ENCODE results near the gene GRIN2A. TPM values are rescaled to one million over a fixed set of nuclear protein-coding genes. Genes with fewer than 3 reads are reported as not detected.

GRIN2A gene
- total and polyA plus RNA-seq, 2 donors (not counting 1 experiment from before 2014, with no cell fraction given) = 0.44 TPM; not detected in 1

- no peak overlapping the region for H3K4me3 ChIP-seq (ENCODE audit: control extremely low read depth in 1 of 5, extremely low read depth in 1 of 5, insufficient read depth in 1 of 5, low read depth in 2 of 5, low read length in 4 of 5)
- no peaks in the 10 kb centered on the region for H3K4me1 ChIP-seq (ENCODE audit: control insufficient read depth in 2 of 2, insufficient read depth in 2 of 2, low read length in 2 of 2)
- WGBS (ENCODE audit: insufficient coverage) = 2% methylated on average over 7 of the region's 9 CpGs
- H4K20me1 ChIP-seq (ENCODE audit: control insufficient read depth, insufficient read depth, low read length, poor library complexity, severe bottlenecking) = no peaks in the 10 kb centered on the region
- no peak overlapping the region for H3K4me2 ChIP-seq (replicated peaks; ENCODE audit: low read depth, low read length, poor library complexity, severe bottlenecking)
- DNase-seq = no peak
- intact Hi-C loops (cut with micrococcal nuclease) = no loop called here
- no peak overlapping the region for H3K9ac ChIP-seq (ENCODE audit: low read length)
- Mint-ChIP-seq H3K4me1 (no peaks in the 10 kb centered on the region), H3K27ac (no peak overlapping the region), H3K27me3 (peaks cover 8% of the 10 kb centered on the region), H3K9me3 (ENCODE audit: insufficient read depth) (no peaks in the 10 kb centered on the region), H3K4me3 (no peak overlapping the region)
- CTCF ChIA-PET = no interaction called here
- POLR2A ChIA-PET = no interaction called here
- ATAC-seq (ENCODE audit: low read depth) = no peak
- no peaks in the 10 kb centered on the region for H3K36me3 ChIP-seq (replicated peaks in 1 of 2; ENCODE audit: control extremely low read depth in 1 of 2, control insufficient read depth in 1 of 2, extremely low read depth in 1 of 2, insufficient read depth in 2 of 2, low read length in 1 of 2)
- H3K27me3 ChIP-seq (replicated peaks in 1 of 4; ENCODE audit: control extremely low read depth in 1 of 4, control insufficient read depth in 3 of 4, insufficient read depth in 4 of 4, low read length in 3 of 4) = peaks cover 0 to 8% (median 1%) of the 10 kb centered on the region in 4 experiments
- TF ChIP-seq CTCF (IDR thresholded peaks at IDR 0.05) (no peak), EZH2 (IDR thresholded peaks at IDR 0.05; ENCODE audit: borderline replicate concordance, insufficient read depth, low read depth, low read length, poor library complexity, severe bottlenecking) (no peak)
- no peaks in the 10 kb centered on the region for H3K79me2 ChIP-seq (ENCODE audit: control insufficient read depth, insufficient read depth, low read length)
- H2AFZ ChIP-seq (ENCODE audit: insufficient read depth, low read depth, low read length, poor library complexity, severe bottlenecking) = no peak overlapping the region
- no peak overlapping the region for H3K27ac ChIP-seq (ENCODE audit: low read length in 2 of 2)
- H3K9me3 ChIP-seq (ENCODE audit: control extremely low read depth in 1 of 3, control insufficient read depth in 2 of 3, insufficient read depth in 1 of 3, low read length in 2 of 3) = no peaks in the 10 kb centered on the region
Observed at GRCh38 chr16:10080051-10080772, 102.0 kb downstream of the GRIN2A start.

- peaks cover 0 to 8% (median 1%) of the 10 kb centered on the region in 4 experiments for H3K27me3 ChIP-seq (replicated peaks in 1 of 4; ENCODE audit: control extremely low read depth in 1 of 4, control insufficient read depth in 3 of 4, insufficient read depth in 4 of 4, low read length in 3 of 4)
- TF ChIP-seq EZH2 (IDR thresholded peaks at IDR 0.05; ENCODE audit: borderline replicate concordance, insufficient read depth, low read depth, low read length, poor library complexity, severe bottlenecking) = no peak
- TF ChIP-seq CTCF (IDR thresholded peaks at IDR 0.05) = no peak
- ChIA-PET POLR2A (no interaction called here), CTCF (no interaction called here)
- H3K79me2 ChIP-seq (ENCODE audit: control insufficient read depth, insufficient read depth, low read length) = no peaks in the 10 kb centered on the region
- no peak overlapping the region for H3K4me2 ChIP-seq (replicated peaks; ENCODE audit: low read depth, low read length, poor library complexity, severe bottlenecking)
- no peak overlapping the region for H3K4me3 ChIP-seq (ENCODE audit: control extremely low read depth in 1 of 5, extremely low read depth in 1 of 5, insufficient read depth in 1 of 5, low read depth in 2 of 5, low read length in 4 of 5)
- no peak overlapping the region for H2AFZ ChIP-seq (ENCODE audit: insufficient read depth, low read depth, low read length, poor library complexity, severe bottlenecking)
- no peaks in the 10 kb centered on the region for H3K9me3 Mint-ChIP-seq (ENCODE audit: insufficient read depth)
- DNase-seq = no peak
- no peaks in the 10 kb centered on the region for H3K4me1 ChIP-seq (ENCODE audit: control insufficient read depth in 2 of 2, insufficient read depth in 2 of 2, low read length in 2 of 2)
- H3K4me1 Mint-ChIP-seq = no peaks in the 10 kb centered on the region
- H3K27ac Mint-ChIP-seq = no peak overlapping the region
- no peak overlapping the region for H3K9ac ChIP-seq (ENCODE audit: low read length)
- H3K36me3 ChIP-seq (replicated peaks in 1 of 2; ENCODE audit: control extremely low read depth in 1 of 2, control insufficient read depth in 1 of 2, extremely low read depth in 1 of 2, insufficient read depth in 2 of 2, low read length in 1 of 2) = no peaks in the 10 kb centered on the region
- H3K9me3 ChIP-seq (ENCODE audit: control extremely low read depth in 1 of 3, control insufficient read depth in 2 of 3, insufficient read depth in 1 of 3, low read length in 2 of 3) = no peaks in the 10 kb centered on the region
- H3K27me3 Mint-ChIP-seq = peaks cover 8% of the 10 kb centered on the region
- H3K27ac ChIP-seq (ENCODE audit: low read length in 2 of 2) = no peak overlapping the region
- H4K20me1 ChIP-seq (ENCODE audit: control insufficient read depth, insufficient read depth, low read length, poor library complexity, severe bottlenecking) = no peaks in the 10 kb centered on the region
- no peak overlapping the region for H3K4me3 Mint-ChIP-seq
- ATAC-seq (ENCODE audit: low read depth) = no peak
- intact Hi-C loops (cut with micrococcal nuclease) = no loop called here
- 76% methylated on average over 7 of the region's 7 CpGs for WGBS (ENCODE audit: insufficient coverage)
Observed at GRCh38 chr16:10078541-10078949, 103.7 kb downstream of the GRIN2A start.
